ENCODE data around the gene FHOD3.

FHOD3 gene

GRCh38 chr18:36783792-36784191 lies 486.3 kb downstream of the FHOD3 start (continued):
- TF ChIP-seq ZNF274 (IDR thresholded peaks at IDR 0.05; ENCODE audit: low read length) (no peak), ZNF274 (tag by site-specific recombination; IDR thresholded peaks at IDR 0.05; ENCODE audit: borderline replicate concordance) (no peak), ZNF366 (tag by site-specific recombination; conservative IDR thresholded peaks at IDR 0.05) (no peak), ZNF514 (tag by site-specific recombination; IDR thresholded peaks at IDR 0.05) (no peak)

- Histone ChIP-seq H3K9me3 (ENCODE audit: control insufficient read depth, insufficient read depth, low read depth, low read length) (no peaks in the 10 kb centered on the region), H3K36me3 (ENCODE audit: control insufficient read depth in 2 of 2, insufficient read depth in 1 of 2, low read length in 2 of 2) (peaks cover 4 to 50% of the 10 kb centered on the region in 2 experiments; a peak in 1 of 3 replicates), H3K4me1 (ENCODE audit: control insufficient read depth, insufficient read depth, low read length) (no peaks in the 10 kb centered on the region), H3K27ac (ENCODE audit: extremely low read depth, low read depth, low read length) (no peak overlapping the region), H3K4me3 (ENCODE audit: low read depth, low read length) (no peak overlapping the region)
- CTCF ChIA-PET: no interaction called here
- POLR2A ChIA-PET: no interaction called here
- TF ChIP-seq ZNF324 (tag by site-specific recombination; IDR thresholded peaks at IDR 0.05) (no peak), IKZF3 (tag by site-specific recombination; IDR thresholded peaks at IDR 0.05) (no peak), ZNF513 (tag by site-specific recombination; IDR thresholded peaks at IDR 0.05) (no peak), ZNF529 (tag by site-specific recombination; IDR thresholded peaks at IDR 0.05; ENCODE audit: insufficient replicate concordance) (no peak), ZNF398 (tag by site-specific recombination; IDR thresholded peaks at IDR 0.05) (no peak), ZNF10 (tag by site-specific recombination; IDR thresholded peaks at IDR 0.05) (no peak), ZNF660 (tag by site-specific recombination; IDR thresholded peaks at IDR 0.05) (no peak), ZNF560 (tag by site-specific recombination; IDR thresholded peaks at IDR 0.05; ENCODE audit: borderline replicate concordance) (no peak), ZBTB7A (tag by site-specific recombination; IDR thresholded peaks at IDR 0.05; ENCODE audit: low read depth) (no peak), ZNF596 (tag by site-specific recombination; IDR thresholded peaks at IDR 0.05) (no peak), ZNF24 (tag by site-specific recombination; IDR thresholded peaks at IDR 0.05) (no peak), ZNF571 (tag by site-specific recombination; IDR thresholded peaks at IDR 0.05) (no peak), ZEB2 (tag by site-specific recombination; IDR thresholded peaks at IDR 0.05) (no peak), KLF9 (tag by site-specific recombination; IDR thresholded peaks at IDR 0.05; ENCODE audit: low read depth) (no peak), ZBTB21 (tag by site-specific recombination; IDR thresholded peaks at IDR 0.05) (no peak)
Observed at GRCh38 chr18:36786686-36787085, 489.2 kb downstream of the FHOD3 start.

GRCh38 chr18:36792634-36793283 lies 495.2 kb downstream of the FHOD3 start:
- Histone ChIP-seq H3K27ac (ENCODE audit: extremely low read depth, low read depth, low read length) (no peak overlapping the region), H3K4me3 (ENCODE audit: low read depth, low read length) (no peak overlapping the region), H3K4me1 (ENCODE audit: control insufficient read depth, insufficient read depth, low read length) (no peaks in the 10 kb centered on the region), H3K9me3 (ENCODE audit: control insufficient read depth, insufficient read depth, low read depth, low read length) (no peaks in the 10 kb centered on the region), H3K36me3 (ENCODE audit: control insufficient read depth in 2 of 2, insufficient read depth in 1 of 2, low read length in 2 of 2) (peaks cover 4 to 88% of the 10 kb centered on the region in 2 experiments; a peak in 1 of 3 replicates)
- ChIA-PET CTCF (interaction anchor here (0.7 kb wide), 2 partner anchors 235 to 398 kb away, joined by 3 to 6 read pairs; no protein-coding TSS in a partner anchor), POLR2A (no interaction called here)
- TF ChIP-seq ZNF2 (tag by site-specific recombination; IDR thresholded peaks at IDR 0.05) (no peak), SP7 (tag by site-specific recombination; IDR thresholded peaks at IDR 0.05) (no peak), ZNF596 (tag by site-specific recombination; IDR thresholded peaks at IDR 0.05) (no peak), ZNF76 (tag by site-specific recombination; IDR thresholded peaks at IDR 0.05; ENCODE audit: borderline replicate concordance, low read depth) (no peak), ZNF837 (tag by site-specific recombination; IDR thresholded peaks at IDR 0.05) (no peak), ZNF132 (tag by site-specific recombination; IDR thresholded peaks at IDR 0.05; ENCODE audit: borderline replicate concordance) (no peak), BCL11A (tag by site-specific recombination; IDR thresholded peaks at IDR 0.05; ENCODE audit: low read depth) (no peak), ZNF311 (tag by site-specific recombination; IDR thresholded peaks at IDR 0.05; ENCODE audit: borderline replicate concordance) (no peak), IKZF3 (tag by site-specific recombination; IDR thresholded peaks at IDR 0.05) (no peak), ZNF335 (tag by site-specific recombination; conservative IDR thresholded peaks at IDR 0.05) (no peak), ZSCAN18 (tag by site-specific recombination; IDR thresholded peaks at IDR 0.05) (no peak), ZNF202 (tag by site-specific recombination; IDR thresholded peaks at IDR 0.05; ENCODE audit: borderline replicate concordance) (no peak)
